Heart right ventricle (tissue), 16 donors: Measurements from ENCODE around the gene ARAP2. TPM values are rescaled to one million over a fixed set of nuclear protein-coding genes. Genes with fewer than 3 reads are reported as not detected.

ENCODE experiments used
- ATAC-seq, 8 donors: fragments of 200-7000 bp; cut with Tn5 transposase; one replicate each; pipeline ENCODE4 v1.9.1; 2020; ENCODE audit warnings: mild to moderate bottlenecking in 8 of 8, moderate library complexity in 8 of 8, moderate number of reproducible peaks in 1 of 8
- DNase-seq, 2 donors: peaks; one replicate each; pipeline ENCODE4 v3.0.0-alpha.2; 2020
- H3K27ac ChIP-seq, 10 donors: fragments of 200-600 bp; sonication (generic) in 2 of 10; one replicate each; pipeline versions ENCODE4 v1.5.0 to v1.8.0; 2020 to 2022; ENCODE audit warnings: mild to moderate bottlenecking in 3 of 10
- H3K27me3 ChIP-seq, 7 donors: fragments of 200-600 bp; one replicate each; pipeline ENCODE4 v1.8.0; 2021 to 2022; ENCODE audit warnings: mild to moderate bottlenecking in 2 of 7
- H3K36me3 ChIP-seq, 9 donors: fragments of 200-600 bp; sonication (generic) in 1 of 9; one replicate each; pipeline versions ENCODE4 v1.5.0 to v1.8.0; 2020 to 2022; ENCODE audit warnings: mild to moderate bottlenecking in 2 of 9
- H3K4me1 ChIP-seq, 9 donors: fragments of 200-600 bp; sonication (generic) in 1 of 9; one replicate each; pipeline versions ENCODE4 v1.5.0 to v1.8.0; 2020 to 2022; ENCODE audit warnings: mild to moderate bottlenecking in 4 of 9
- H3K4me3 ChIP-seq, 10 donors: fragments of 200-600 bp; sonication (generic) in 2 of 10; one replicate each; pipeline versions ENCODE4 v1.5.0 to v1.8.0; 2020 to 2022; ENCODE audit warnings: mild to moderate bottlenecking in 7 of 10, moderate library complexity in 2 of 10
- H3K9me3 ChIP-seq, 11 donors: fragments of 200-600 bp in 10 of 11; sonication (generic) in 2 of 11; one replicate each; pipeline versions ENCODE4 v1.5.0 to v1.8.0; 2013 to 2022; ENCODE audit warnings: mild to moderate bottlenecking in 2 of 11, control low read depth in 1 of 11, moderate library complexity in 1 of 11
- CTCF ChIP-seq, 9 donors: fragments of 200-600 bp; sonication (generic) in 2 of 9; IDR thresholded peaks; one replicate each; pipeline versions ENCODE4 v1.5.0 to v1.8.0; 2021 to 2022; ENCODE audit warnings: antibody characterized with exemption in 9 of 9, mild to moderate bottlenecking in 5 of 9, moderate library complexity in 1 of 9
- WGBS, 2 donors: extraction: QIAGEN DNeasy Blood & Tissue Kit; methylation state at CpG; one replicate each; pipeline ENCODE4 v1.1.7; 2013; ENCODE audit warnings: inconsistent platforms in 1 of 2; 5-methylcytosine and 5-hydroxymethylcytosine counted together
- intact Hi-C, 10 donors: fragments of 100-400 bp; cut with DNase I; formaldehyde crosslinking; loops; one replicate each; pipeline versions ENCODE4 v1.11.1 to v1.14.2; 2022
- polyA plus RNA-seq, 2 donors: library from polyadenylated mRNA; stranded (reverse); fragments of 200-250 nt; gene quantifications; one replicate each; pipeline ENCODE4 v1.2.3, GENCODE V29; 2013
- total RNA-seq, 10 donors: library from RNA; stranded (reverse); fragmentation: NEBNext Ultra II Directional in 3 of 10; extraction: Animal tissue kit (Norgen Biotek cat#: 25700) in 3 of 10; gene quantifications; one replicate each; pipeline versions ENCODE4 v1.2.1 to v1.2.4, GENCODE V29; 2021 to 2023
- donor health status: Arrhythmogenic right ventricular cardiomyopathy.
- donor health status: ischemic (EF 13 %, LVEDD 7.1; RV severe dilation, severe dysfunction).
- donor health status: healthy with polysubstance abuse.
- donor health status: DM: no; HTN: yes; CAD: no.
- donor health status: DM: no; HTN: no; CAD: no.
- donor health status: ischemic (EF 25% LVEDD 6.9; RV normal size, moderate dysfunction).
- donor health status: ischemic (EF 25% LVEDD 5.7; RV mildly dilated, moderate dysfunction).
- donor health status: healthy.
- donor health status: DM: yes; HTN: yes; CAD: no.
- donor health status: Ischemic cardiomyopathy.
- donor health status: ischemic (EF 35%, LVEDD 5.7; RV mildly dilated, moderate dysfunction).
- donor health status: nonischemic (EF 11% LVEDD 7.7; RV severe dilation, severe dysfunction).
- donor health status: DM: yes; HTN: yes; CAD: no.
- donor health status: PGD.
- donor health status: ischemic (EF 29% LVEDD 5.4; RV normal size, mild dysfunction).
- donor health status: nonischemic (EF 23%, LVEDD 6.1; RV moderate dilation, normal function).

The ARAP2 gene
- total and polyA plus RNA-seq, 12 donors, result 0.19 to 6.9 (median 2.5) TPM

- H3K4me1 ChIP-seq, result no peaks in the 10 kb centered on the region
- 87 to 89% methylated on average over 6 of the region's 6 CpGs for WGBS, 2 donors
- H3K36me3 ChIP-seq, result no peaks in the 10 kb centered on the region
- DNase-seq (no peak), ATAC-seq (no peak)
- H3K27ac ChIP-seq, result no peak overlapping the region
- no peak for TF ChIP-seq CTCF (IDR thresholded peaks at IDR 0.05)
- H3K4me3 ChIP-seq, result no peak overlapping the region
- no peaks in the 10 kb centered on the region for H3K27me3 ChIP-seq
- intact Hi-C loops, result no loop called here
- peaks cover 0 to 5% (median 0%) of the 10 kb centered on the region in 11 donors for H3K9me3 ChIP-seq
These were observed 200.4 kb downstream of the ARAP2 start for GRCh38 chr4:36043901-36044300.

- ATAC-seq (no peak), DNase-seq (no peak)
- 86 to 89% methylated on average over 4 of the region's 4 CpGs for WGBS, 2 donors
- Histone ChIP-seq H3K4me3 (no peak overlapping the region), H3K36me3 (no peaks in the 10 kb centered on the region), H3K27ac (no peak overlapping the region), H3K27me3 (no peaks in the 10 kb centered on the region), H3K4me1 (no peaks in the 10 kb centered on the region), H3K9me3 (peaks cover 0 to 3% (median 0%) of the 10 kb centered on the region in 11 donors)
- no peak for TF ChIP-seq CTCF (IDR thresholded peaks at IDR 0.05)
- intact Hi-C loops, result no loop called here
These were observed 201.1 kb downstream of the ARAP2 start for GRCh38 chr4:36043241-36043640.

GRCh38 chr4:36042122-36042970 is 202.0 kb downstream of the ARAP2 start:
- H3K9me3 ChIP-seq, result peaks cover 0 to 3% (median 0%) of the 10 kb centered on the region in 11 donors
- H3K4me1 ChIP-seq, result no peaks in the 10 kb centered on the region
- no peak for TF ChIP-seq CTCF (IDR thresholded peaks at IDR 0.05)
- H3K36me3 ChIP-seq, result no peaks in the 10 kb centered on the region
- no peak overlapping the region for H3K4me3 ChIP-seq
- 75 to 81% methylated on average over 7 of the region's 7 CpGs for WGBS, 2 donors
- intact Hi-C loops, result no loop called here
- DNase-seq (no peak), ATAC-seq (no peak)
- no peaks in the 10 kb centered on the region for H3K27me3 ChIP-seq
- H3K27ac ChIP-seq, result no peak overlapping the region

- DNase-seq (no peak), ATAC-seq (no peak)
- peaks cover 0 to 3% (median 0%) of the 10 kb centered on the region in 11 donors for H3K9me3 ChIP-seq
- H3K27me3 ChIP-seq, result no peaks in the 10 kb centered on the region
- no peak overlapping the region for H3K27ac ChIP-seq
- no peak for TF ChIP-seq CTCF (IDR thresholded peaks at IDR 0.05)
- 24 to 35% methylated on average over 1 of the region's 1 CpG for WGBS, 2 donors
- intact Hi-C loops, result no loop called here
- H3K4me3 ChIP-seq, result no peak overlapping the region
- no peaks in the 10 kb centered on the region for H3K4me1 ChIP-seq
- H3K36me3 ChIP-seq, result no peaks in the 10 kb centered on the region
These were observed 203.0 kb downstream of the ARAP2 start for GRCh38 chr4:36041340-36041739.
